NCI-H2081 treated with DMSO at 0.1 percent for 48 hours (cell line): Measurements from ENCODE around the gene TRAPPC8.

Experiments
- DNase-seq: peaks from one replicate; lab custom pipeline; 2025; lab: John Stamatoyannopoulos, UW

The TRAPPC8 gene

GRCh38 chr18:31793531-31793930 lies 149.4 kb downstream of the TRAPPC8 start:
- DNase-seq, result no peak

GRCh38 chr18:31792580-31792911 lies 150.4 kb downstream of the TRAPPC8 start:
- DNase-seq, result no peak

GRCh38 chr18:31791817-31792579 lies 150.9 kb downstream of the TRAPPC8 start:
- no peak for DNase-seq

- no peak for DNase-seq
Measured at GRCh38 chr18:31789409-31789808, 153.5 kb downstream of the TRAPPC8 start.

- DNase-seq, result no peak
Measured at GRCh38 chr18:31783059-31783458, 159.9 kb downstream of the TRAPPC8 start.
